ENCODE measurements around the gene MYLK4.

The MYLK4 gene

DNA sequence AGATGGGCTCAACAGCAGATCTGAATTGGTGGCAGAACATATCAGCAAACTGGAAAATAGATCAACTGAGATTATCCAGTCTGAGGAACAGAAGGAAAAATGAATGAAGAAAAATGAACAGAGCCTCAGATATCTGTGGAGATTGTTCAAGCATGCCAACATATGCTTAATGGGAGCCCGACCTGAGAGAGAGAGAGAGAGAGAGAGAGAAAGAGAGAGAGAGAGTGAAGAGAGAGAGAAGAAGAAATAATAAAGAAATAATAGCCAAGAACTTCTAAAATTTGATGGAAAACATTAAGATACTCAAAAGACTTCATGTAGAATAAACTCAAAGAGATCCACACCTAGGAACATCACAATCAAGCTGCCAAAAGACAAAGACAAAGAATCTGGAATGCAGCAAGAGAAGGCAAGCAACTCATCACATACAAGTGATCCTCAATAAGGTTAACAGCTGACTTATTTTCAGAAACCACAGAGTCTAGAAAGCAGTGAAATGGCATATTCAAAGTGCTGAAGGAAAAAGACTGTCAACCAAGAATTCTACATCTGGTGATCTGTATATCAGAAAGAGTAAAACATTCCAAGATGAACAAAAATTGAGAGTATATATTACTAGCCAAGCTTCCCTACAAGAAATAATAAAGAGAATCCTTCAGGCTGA, 97.2 kb downstream of the MYLK4 start:
- no peak for DNase-seq

DNA sequence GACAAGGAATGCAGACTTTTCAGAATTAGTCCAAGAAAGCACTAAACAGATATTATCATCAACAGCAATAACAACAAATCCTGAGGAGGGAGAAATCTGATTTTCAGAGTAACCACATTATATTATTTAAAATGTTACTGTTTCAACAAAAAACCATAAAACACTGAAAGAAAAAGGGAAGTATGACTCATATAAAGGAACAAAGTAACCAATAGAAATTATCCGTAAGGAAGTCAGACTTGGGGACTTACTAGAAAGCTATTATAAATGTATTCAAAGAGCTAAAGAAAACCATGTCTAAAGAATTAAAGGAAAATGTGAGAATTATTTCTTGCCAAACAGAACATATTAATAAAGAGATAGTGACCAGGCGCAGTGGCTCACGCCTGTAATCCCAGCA, 98.1 kb downstream of the MYLK4 start:
- no peak for DNase-seq

DNA sequence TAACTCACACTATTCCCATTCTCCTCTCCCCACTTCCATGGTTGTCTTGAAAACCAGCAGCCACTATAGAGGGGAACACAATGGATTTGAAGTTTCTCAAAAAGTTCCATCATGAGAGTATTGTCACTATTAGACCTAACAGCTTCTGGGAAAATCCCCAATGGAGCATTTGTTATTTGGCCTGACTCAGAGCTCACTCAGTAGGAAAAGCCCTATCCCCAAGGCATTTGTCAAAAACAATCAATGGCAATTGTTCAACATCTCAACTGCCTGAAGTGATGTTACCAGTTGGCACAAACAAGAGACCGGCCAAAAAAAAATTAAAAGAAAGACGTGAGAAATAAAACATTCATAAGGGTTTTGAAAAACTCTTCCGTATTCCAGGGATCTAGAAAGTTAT, 98.8 kb downstream of the MYLK4 start:
- no peak for DNase-seq

DNA sequence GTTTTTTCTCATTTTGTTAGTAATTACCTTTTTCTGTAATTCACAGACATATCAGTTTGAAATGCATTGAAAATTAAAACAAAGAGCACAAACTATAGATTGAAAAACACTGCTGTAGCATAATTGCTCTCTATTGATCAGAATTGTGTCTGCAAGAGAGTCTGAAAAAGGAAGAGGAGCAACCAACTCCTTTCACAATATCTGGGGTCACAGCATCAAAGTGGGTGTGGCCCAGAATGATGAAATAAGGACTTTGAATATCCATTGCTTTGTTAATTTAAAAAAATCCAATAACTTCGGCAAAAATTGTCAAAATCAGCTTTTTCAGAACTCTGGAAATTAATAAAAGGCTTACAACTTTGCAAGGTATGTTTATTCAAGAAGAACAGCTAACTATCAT, 99.2 kb downstream of the MYLK4 start:
- no peak for DNase-seq

DNA sequence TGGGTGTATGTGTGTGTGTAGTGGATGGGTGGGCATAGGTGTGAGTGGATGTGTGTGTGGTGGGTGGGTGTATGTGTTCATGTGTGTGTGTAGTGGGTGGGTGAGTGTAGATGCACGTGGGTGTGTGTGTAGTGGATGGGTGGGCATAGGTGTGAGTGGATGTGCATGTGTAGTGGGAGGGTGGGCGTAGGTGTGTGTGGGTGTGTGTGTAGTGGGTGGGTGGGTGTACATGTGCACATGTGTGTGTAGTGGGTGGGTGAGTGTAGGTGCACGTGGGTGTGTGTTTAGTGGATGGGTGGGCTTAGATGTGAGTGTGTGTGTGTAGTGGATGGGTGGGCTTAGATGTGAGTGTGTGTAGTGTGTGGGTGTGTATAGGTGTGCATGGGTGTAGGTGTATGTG, 104.4 kb downstream of the MYLK4 start:
- DNase-seq, result no peak

DNA sequence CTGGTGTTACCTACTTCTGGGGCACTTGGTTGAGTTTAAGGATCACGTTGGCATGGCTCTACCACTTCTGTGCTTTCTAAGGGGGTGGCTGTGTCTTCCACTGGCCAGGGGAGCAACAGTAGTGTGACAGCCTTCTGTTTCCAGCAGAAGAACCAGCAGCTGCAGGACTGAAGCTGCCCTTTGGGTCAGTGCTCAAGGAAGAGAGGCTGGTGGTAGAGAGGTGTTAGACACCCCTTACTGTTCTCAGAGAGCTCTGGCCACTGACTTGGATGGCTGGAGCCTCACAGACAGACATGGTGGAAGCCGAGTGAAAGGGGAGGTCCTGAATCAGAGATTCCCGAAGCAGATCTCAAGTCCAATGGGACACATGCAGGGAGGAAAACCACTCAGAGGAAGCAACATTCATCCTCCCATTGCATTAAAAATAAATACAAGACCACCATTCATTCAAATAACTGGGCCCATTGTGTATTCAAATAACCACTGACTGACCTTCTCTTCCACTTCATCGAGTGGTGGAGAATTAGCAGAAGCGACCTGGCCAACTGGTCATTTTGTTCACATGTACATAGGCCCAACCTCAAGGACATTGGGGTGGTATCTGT, 106.7 kb downstream of the MYLK4 start:
- DNase-seq, result no peak

DNA sequence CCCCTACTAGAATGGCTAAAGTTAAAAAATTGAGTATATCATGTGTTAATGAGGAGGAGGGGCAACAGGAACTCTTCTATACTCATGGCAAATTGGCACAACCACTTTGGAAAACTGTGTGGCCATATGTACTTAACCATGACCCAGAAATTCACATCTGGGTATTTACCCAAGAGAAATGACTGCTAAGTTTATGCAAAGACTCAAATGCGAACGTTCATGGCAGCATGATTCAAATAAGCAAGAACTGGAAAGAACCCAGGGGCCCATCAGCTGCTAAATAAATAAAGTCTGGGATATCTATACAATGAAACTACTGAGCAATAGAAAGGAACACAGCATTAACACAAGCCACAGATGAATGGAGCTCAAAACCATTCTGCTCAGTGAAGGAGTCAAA, 107.6 kb downstream of the MYLK4 start:
- DNase-seq, result no peak

DNA sequence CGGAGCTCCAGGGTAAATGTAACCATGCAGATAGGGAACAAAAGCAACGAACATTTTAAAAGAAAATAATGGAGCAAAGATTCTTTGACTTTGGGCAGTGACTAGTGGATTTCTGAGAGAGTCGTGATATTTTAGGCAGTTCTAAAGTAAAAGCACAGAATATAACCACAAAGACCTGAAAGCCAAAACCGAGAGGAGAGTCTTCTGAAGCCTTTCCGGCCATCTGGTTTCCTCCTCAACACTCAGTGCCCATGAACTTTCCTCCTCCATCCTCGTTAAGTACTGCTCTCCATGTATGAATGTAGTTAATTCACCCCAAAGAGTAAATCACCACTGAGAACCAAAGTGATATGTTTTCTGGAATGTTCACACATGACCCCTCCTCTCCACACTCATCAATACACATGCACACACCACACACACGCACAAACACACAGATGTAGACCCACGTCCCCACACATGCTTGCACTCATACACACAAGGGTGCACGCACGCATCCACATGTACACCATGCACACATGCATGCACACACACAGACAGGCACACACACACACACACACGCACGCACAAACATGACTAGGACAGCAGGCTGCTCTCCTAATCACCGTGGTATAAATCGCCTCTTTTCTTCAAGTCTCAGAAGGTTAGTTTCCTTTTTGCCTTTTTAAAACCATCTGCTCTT, 109.5 kb downstream of the MYLK4 start:
- no peak for DNase-seq

DNA sequence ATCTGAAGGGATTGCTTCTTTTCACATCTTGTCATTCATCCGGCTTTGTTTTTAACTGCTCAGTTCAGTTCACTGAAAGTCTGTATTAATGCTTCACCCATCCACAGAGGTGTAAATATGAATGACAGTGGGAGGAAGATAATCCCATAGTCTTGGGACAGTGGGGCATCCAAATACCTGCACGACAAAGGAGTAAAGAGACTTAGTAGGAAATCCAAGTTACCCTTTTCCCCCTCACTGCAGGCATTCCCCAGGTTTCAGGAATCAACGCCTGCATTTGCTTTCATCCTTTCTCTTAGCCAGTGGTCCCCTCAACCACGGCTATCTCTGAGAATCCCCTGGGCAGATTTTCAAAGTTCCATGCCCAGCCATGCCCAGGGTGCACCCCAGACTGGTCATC, 110.2 kb downstream of the MYLK4 start:
- DNase-seq, result no peak

DNA sequence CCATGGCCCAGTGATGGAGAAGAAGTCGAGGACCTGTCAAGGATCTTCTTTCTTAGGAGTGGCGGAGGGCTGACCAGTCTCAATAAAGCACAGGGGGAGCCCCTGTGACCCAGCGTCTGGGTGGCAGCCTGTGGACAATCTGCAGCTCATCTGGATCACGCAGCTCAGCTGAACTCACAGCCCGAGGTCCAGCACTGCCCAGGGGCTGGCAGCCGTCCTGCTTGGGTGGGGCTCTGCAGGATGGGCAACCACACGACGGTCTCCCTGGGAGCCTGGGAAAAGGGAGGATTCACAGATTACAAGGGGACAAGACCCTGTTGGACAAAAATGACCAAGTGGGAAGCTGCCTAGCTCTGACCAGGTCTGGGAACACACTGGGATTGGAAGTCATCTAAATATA, 110.8 kb downstream of the MYLK4 start:
- no peak for DNase-seq

DNA sequence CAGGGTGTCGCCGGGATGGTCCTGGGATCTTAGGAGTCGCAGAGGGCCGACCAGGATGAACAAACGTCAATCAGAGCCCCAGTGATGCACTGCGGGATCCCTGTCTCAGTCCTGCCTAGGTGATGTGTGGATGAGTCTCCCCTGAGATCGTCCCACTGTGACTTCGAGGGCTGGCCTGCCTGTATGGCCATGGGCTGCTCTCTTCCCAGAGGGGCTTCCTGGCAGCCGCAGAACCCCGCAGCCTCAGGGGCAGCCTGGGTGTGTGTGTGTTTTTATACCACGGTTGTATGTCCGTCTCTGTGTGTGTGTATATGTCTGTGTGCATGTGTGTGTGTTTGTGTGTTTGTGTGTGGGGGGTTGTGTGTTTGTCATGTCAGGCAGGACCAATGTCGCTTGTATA, 111.6 kb downstream of the MYLK4 start:
- DNase-seq, result no peak

DNA sequence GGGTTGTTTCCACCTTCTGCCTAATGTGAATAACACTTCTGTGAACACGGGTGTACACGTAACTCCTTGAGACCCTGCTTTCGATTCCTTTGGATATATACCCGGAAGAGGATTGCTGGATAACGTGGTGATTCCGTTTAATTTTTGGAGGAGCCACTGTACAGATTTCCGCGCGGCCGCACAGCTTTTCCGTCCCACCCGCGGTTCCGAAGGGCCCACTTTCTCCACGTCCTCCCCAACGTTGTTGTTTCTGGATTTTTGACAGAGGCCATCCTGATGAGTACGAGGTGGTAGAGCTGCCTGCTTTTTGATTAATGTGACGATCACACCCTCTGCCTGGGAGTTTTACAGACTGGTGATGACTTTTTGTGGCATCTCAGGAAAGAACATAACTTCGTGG, 114.0 kb downstream of the MYLK4 start:
- no peak for DNase-seq

DNA sequence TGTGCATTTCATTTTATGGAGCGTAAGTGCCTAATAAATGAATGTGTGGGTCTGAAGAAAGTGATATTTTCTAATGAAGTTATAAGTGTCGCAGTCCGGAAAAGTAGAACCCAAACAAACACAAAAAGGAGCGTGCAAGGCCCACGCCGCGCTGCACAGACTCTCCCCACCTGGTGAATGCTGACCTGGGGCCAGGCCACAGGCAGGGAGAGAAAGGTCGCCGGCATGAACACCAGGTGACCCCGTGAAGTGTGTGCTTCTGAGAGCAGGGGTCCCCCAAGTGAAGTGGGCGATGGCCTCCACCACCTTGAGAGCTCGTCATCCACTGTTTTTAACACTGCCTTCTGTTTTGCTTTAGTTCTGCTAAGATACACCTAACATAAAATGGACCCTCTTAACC, 114.8 kb downstream of the MYLK4 start:
- no peak for DNase-seq

DNA sequence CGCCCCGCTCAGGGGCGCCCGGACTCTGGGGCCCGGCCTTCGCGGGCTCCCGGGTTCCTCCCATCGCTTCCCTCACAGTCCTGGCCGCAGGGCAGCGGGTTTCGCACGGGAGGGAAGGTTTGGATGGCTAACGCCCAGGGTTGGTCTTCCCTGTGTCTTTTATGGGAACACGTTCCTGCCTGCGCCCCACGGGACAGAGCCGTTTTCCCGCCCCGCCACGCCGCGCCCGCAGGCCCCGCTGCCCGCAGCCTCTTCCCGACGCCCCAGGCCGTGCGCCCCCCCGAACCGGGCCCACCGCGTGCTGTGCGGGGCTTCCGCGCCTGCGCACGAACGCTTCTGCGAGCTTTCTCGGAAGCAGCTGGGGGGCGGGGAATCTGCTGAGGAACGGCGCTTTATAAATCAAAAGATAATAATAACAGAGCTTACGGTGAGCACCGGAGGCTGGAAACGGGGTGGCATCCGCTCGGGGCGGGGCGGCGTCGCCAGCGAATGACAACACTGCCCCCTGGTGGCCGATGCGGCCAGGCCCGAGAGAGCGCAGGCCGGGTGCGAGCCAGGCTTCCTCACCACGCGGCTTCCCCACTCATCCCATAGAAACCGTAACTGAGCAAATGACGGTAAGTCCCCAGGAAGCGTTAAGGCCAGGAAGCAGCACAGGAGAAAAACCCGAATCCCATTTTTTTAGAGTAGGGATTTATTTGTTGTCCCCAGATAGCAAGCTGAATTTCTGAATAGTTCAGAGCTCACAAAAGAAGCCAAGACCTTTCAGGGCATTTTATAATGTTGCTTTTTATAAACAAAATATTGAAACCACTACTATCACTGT, 116.4 kb downstream of the MYLK4 start:
- peak; percentile 36 for DNase-seq

DNA sequence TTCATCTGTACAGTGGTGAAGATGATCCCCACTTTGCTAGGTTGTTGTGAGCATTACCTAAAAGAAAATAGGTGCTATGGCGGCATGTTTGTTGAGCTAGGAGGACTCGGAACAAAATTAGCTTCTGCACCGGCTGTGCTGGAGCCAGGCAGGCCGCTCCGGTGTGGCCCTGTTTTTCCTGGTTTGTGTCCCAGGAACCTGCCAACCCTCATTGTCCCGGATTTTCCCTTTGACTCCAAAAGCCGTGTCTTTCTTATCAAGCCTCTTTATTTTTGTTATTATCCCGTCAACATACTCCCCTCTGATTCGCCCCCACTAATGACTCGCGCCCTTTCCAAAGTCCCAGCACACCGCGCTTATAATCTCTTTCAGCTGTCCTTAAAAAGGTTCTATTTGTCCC, 117.0 kb downstream of the MYLK4 start:
- DNase-seq, result no peak

DNA sequence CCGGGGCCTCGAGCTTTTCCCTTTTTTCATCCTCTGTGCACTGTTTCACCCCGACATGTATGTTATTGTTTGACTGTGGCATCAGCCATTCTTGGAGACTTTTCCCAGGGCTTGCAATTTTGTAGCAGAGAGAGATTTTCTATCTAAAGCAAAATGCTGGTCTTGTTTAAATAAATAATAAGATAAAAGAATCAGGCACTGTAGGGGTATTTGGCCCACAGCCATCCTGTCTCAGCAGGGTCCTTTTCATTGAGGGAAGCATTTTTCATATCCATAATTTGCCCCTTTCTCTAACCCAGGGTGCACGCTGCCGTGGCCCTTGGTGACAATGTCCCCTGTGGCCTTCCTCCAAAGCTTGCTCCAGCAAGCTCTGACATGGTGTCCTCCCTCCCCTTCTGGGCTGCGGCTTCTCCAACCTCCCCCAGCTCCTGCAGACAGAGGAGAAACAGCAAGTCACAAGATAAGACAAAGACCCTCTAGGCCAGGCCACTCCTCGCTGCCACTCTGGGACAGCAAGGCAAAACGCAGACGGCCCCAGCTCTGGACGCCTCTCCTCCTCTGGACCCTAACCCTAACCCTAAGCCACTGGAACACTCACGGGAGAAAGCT, 117.6 kb downstream of the MYLK4 start:
- DNase-seq, result no peak

DNA sequence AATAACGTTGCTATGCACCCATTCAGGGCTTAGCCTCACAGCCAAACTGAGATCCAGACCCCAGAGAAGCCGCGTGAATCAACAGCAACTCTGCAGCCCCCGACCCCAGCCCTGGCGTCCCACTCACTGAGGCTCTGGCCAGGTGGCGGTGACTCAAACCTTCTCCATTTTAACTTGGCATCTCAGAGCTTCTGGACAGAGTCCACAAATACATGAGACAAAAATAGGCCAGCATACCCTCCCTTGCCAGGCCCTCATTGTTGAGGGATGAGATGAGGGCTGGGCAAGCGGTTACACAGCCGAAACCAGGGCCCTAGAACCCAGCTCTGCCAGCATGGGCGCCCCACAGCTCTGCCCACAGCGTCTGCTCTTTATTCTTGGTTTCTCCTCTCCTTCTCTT, 118.4 kb downstream of the MYLK4 start:
- DNase-seq, result no peak

DNA sequence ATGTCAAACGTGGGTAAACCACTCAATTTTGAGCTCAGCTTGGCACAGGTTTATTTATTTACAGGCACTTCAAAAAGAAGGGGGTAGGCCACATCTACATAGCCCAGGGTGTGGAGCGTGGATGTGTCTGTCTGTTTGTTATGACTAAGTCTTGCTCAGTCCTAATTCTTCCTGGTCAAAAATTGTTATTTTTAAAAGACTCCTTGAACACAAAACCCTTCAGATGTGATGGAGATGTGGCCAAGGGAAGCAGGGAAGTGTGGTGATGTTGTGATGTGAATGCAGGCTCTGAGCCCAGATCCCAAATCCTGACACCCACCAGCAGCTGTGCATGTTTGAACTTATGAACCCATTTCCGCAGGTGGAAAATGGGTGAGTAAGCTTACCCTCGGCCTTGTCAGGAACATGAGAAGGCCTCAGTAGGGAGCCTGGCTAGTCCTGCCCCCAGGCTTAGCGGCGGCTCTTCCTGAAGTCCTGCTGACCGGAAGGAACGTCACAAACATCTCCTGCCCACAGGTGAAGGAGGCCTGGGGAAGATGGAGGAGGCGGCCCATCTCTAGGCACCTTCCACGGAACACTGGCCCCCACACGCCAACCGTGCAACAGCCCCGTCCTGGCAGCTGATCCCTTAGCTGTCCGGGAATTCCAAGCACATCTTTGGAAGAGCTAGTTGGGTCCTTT, 119.7 kb downstream of the MYLK4 start:
- DNase-seq, result no peak

DNA sequence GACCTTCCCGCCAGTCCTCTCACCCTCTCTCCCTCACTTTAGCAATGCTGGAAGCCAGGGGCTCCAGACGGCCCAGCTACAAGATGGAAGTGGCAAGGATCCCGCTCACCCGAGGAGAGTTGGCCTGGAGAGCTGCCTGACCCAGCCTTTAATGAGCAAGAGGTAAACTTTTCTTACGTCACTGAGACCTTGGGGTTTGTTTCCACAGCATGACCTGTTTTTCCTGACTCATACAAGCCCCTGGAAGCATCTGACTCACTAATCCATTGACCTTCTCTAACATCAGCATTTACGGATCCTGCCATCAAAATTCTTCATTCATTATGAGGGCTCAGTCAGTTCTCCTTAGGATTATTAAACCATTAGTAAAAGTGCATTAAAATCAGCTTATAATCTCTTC, 120.4 kb downstream of the MYLK4 start:
- no peak for DNase-seq

DNA sequence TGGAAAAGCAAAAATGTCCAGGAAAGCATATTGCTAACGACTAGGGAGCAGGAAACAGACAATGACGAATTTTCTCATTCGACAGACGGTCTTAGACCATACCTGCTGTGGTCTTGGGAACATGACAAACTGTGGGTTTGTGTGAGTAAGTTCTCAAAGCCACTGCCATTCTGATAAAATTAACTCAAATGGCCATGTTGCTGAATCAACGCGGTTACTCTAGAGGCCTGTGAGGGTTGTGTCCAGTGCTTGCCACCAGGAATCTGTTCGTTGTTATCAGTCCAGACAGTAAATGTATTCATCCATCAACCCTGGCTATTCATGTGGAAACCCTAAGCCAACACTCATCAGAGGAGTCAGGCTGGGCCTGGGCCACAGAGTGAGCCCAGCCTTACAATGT, 124.3 kb downstream of the MYLK4 start:
- no peak for DNase-seq

DNA sequence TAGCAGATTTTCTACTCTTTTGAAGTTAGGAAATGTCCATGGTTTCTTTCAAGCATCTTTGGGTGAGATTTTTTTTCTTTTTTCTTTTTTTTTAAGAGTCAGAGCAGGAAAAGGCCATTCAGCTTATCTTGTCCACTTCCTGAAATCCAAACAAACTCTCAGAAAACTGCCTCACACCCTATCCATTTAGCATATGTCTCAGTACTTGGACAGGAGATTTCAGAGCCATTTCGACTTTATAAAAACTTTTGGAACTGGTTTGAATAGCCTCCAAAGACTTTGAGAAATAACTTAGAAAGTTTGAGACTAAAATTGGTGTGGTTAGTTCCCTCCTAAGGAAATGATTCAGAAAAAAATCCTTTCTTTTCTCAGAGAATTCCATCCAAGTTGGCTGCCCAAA, 125.1 kb downstream of the MYLK4 start:
- no peak for DNase-seq

DNA sequence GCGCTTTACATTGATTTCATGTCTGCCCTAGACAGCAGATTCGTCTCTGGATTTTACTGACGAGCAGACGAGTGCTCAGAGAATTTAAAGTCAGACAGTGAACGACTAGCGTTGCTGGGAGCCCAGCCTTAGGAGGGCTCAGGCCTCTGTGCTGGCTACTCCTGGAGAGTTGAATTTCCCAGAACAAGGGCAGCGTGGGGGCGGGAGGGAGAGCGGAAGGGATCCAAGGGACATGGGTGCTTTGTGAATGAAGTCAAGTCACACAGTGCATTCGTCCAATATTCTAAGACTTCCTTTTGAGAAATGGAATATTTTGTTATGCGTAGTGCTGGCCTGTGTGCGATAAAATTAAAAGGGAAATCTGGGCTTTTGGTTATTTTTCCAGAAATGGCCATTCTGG, 126.5 kb downstream of the MYLK4 start:
- no peak for DNase-seq

DNA sequence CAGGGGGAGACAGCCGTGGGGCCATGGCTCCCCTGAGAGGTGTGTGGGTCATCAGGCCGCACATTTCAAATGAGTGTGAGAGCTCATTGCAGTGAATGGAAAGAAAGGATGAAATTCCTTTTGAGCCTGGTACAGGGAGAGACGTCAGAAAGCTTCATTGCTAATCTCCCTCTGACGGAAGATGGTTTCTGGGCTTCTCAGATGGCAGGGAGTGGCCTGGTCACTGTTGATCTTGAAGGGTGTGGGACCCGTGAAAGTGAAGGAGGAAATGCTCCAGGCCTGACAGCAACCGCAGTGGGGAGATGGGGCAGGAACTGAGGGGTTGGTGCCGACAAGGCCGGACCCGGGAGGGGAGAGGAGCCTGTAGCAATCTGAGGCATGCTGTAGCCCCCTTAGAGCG, 127.4 kb downstream of the MYLK4 start:
- DNase-seq, result no peak
